ENCODE measurements around the gene SPTB.
A peak's percentile ranks its signal among the peaks of the same experiment; 100 is the strongest.

SPTB gene

DNA sequence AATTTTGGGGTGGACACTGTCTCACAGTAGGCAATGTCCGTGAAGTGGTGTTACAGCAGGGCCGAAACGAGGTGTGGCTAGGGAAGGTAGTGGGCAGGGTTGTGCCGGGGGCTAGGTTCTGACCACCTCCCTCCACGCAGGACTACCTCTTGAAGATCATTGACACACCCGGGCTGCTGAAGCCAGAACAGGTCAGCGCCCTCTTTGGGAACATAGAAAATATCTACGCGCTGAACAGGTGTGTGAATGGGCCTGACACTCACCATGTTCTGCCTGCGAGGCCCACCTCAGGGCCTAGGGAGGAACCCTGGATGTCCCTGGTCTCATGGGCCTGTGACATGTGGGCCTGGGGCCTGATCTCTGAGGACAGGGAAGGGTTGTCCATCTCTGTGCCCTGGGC, 150.9 kb downstream of the SPTB start:
- H3K4me1 ChIP-seq (ENCODE audit: control insufficient read depth in 1 of 2, insufficient read depth in 2 of 2, low read length in 2 of 2) = peaks cover 33% of the 10 kb centered on the region in 2 donors
- peaks cover 35 to 52% of the 10 kb centered on the region in 2 donors for H3K36me3 ChIP-seq (ENCODE audit: control insufficient read depth in 1 of 2, insufficient read depth in 2 of 2, low read length in 2 of 2)
- no peak overlapping the region for H3K27ac ChIP-seq (ENCODE audit: low read depth, low read length)
- H3K9me3 ChIP-seq (ENCODE audit: control insufficient read depth in 1 of 2, low read length in 2 of 2) = no peaks in the 10 kb centered on the region
- H3K27me3 ChIP-seq (ENCODE audit: control insufficient read depth in 1 of 2, insufficient read depth in 2 of 2, low read length in 2 of 2) = no peaks in the 10 kb centered on the region
- H3K9ac ChIP-seq (ENCODE audit: low read depth in 1 of 2, low read length in 2 of 2) = no peak overlapping the region
- H3K4me3 ChIP-seq (ENCODE audit: low read depth in 1 of 2, low read length in 2 of 2) = no peak overlapping the region

DNA sequence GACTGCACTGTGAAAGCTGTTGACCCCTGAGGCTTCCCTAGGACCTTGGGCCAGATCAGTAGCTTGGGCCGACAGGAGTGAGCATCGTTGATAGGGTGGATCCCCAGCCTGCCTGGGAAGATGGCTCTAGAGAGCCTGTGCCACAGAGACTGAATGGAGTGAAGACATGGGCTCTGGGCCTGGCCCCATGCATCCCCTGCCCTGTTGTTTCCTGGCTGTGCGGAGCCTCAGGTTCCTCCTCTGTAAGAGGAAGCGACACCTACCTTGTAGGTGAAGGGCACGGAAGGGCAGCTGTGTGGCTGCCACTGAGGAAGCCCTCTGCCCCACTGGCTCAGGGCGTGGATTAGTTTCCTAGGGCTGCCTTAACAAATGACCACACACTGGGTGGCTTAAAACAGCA, 151.6 kb downstream of the SPTB start:
- H3K4me1 ChIP-seq (ENCODE audit: control insufficient read depth in 1 of 2, insufficient read depth in 2 of 2, low read length in 2 of 2) = peaks cover 34 to 36% of the 10 kb centered on the region in 2 donors
- no peaks in the 10 kb centered on the region for H3K27me3 ChIP-seq (ENCODE audit: control insufficient read depth in 1 of 2, insufficient read depth in 2 of 2, low read length in 2 of 2)
- peaks cover 35 to 48% of the 10 kb centered on the region in 2 donors for H3K36me3 ChIP-seq (ENCODE audit: control insufficient read depth in 1 of 2, insufficient read depth in 2 of 2, low read length in 2 of 2)
- H3K9ac ChIP-seq (ENCODE audit: low read depth in 1 of 2, low read length in 2 of 2) = no peak overlapping the region
- H3K9me3 ChIP-seq (ENCODE audit: control insufficient read depth in 1 of 2, low read length in 2 of 2) = no peaks in the 10 kb centered on the region
- no peak overlapping the region for H3K27ac ChIP-seq (ENCODE audit: low read depth, low read length)
- no peak overlapping the region for H3K4me3 ChIP-seq (ENCODE audit: low read depth in 1 of 2, low read length in 2 of 2)

DNA sequence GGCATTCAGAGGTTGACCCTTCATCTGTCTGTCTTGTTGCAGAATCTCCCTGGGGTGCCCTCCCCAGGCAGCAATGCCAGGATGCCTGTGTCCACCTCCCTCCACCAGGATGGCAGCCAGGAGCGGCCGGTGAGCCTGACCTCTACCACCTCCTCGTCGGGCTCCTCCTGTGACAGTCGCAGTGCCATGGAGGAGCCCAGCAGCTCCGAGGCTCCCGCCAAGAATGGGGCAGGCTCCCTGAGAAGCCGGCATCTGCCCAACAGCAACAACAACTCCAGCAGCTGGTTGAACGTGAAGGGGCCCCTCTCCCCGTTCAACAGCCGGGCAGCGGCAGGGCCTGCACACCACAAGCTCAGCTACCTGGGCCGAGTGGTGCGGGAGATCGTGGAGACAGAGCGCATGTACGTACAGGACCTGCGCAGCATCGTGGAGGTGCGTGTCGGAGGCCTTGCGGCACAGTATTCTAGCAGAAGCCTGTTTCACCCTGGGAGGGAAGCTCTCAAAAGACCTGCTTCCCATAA, 152.1 kb downstream of the SPTB start:
- Histone ChIP-seq H3K9ac (ENCODE audit: low read depth in 1 of 2, low read length in 2 of 2) (no peak overlapping the region), H3K4me3 (ENCODE audit: low read depth in 1 of 2, low read length in 2 of 2) (no peak overlapping the region), H3K27me3 (ENCODE audit: control insufficient read depth in 1 of 2, insufficient read depth in 2 of 2, low read length in 2 of 2) (no peaks in the 10 kb centered on the region), H3K36me3 (ENCODE audit: control insufficient read depth in 1 of 2, insufficient read depth in 2 of 2, low read length in 2 of 2) (peaks cover 33 to 45% of the 10 kb centered on the region in 2 donors), H3K27ac (ENCODE audit: low read depth, low read length) (no peak overlapping the region), H3K4me1 (ENCODE audit: control insufficient read depth in 1 of 2, insufficient read depth in 2 of 2, low read length in 2 of 2) (peaks cover 37% of the 10 kb centered on the region in 2 donors), H3K9me3 (ENCODE audit: control insufficient read depth in 1 of 2, low read length in 2 of 2) (no peaks in the 10 kb centered on the region)

DNA sequence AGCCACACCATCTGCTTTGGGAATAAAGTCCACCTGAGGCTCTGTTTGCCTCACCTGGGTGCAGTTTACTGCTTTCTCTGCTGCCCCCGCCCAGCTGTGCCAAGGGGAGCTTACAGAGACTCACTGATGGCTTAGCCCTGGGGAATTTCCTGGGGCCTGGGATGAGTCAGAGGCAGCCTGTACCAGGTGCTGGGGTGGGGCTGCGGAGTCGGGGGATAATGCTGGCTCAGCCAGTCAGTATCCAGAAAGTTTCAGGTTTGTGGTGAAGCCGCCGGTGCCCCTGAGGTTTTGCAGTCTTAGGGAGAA, 153.2 kb downstream of the SPTB start:
- H3K9ac ChIP-seq (ENCODE audit: low read depth in 1 of 2, low read length in 2 of 2) = peak overlapping the region in 1 of 2 donors; percentile 35

DNA sequence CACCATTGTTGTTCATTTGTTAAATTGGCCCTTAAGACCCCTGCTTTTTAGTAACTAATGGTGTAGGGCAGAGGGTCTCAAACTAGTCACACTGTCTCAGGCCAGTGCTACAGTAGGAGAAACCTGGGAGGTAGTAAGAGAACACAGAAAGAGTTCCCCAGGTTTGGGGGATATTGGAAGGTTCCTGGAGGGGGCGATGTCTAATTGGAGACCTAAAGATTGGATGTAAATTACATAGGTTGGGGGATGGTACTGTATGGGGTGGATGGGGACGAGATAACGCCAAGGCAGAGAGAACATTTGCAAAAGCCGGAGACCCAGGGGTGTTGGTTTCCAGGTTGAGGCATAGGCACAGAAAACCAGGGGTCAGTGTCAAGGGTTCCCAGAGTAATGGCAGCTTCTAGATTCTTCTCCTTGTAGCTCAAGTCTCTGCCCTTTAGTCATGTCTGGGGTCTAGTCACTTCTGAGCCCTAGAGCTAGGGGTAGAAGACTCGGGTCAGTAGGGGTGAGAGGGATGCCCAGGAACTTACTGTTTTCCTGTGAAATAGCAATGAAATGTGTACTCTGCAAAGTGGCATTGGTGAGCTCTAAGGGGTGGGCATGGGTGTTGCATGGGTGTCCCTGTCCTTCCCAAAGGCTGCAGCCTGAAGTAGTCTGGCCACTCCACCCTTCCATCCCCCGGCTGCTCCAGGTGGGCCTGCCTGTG, 153.7 kb downstream of the SPTB start:
- peak overlapping the region in 1 of 2 donors; percentile 51 for H3K4me3 ChIP-seq (ENCODE audit: low read depth in 1 of 2, low read length in 2 of 2)
- H3K27ac ChIP-seq (ENCODE audit: low read depth, low read length) = no peak overlapping the region
- peaks cover 19 to 30% of the 10 kb centered on the region in 2 donors for H3K36me3 ChIP-seq (ENCODE audit: control insufficient read depth in 1 of 2, insufficient read depth in 2 of 2, low read length in 2 of 2)
- no peak overlapping the region for H3K9ac ChIP-seq (ENCODE audit: low read depth in 1 of 2, low read length in 2 of 2)
- H3K4me1 ChIP-seq (ENCODE audit: control insufficient read depth in 1 of 2, insufficient read depth in 2 of 2, low read length in 2 of 2) = peaks cover 50 to 52% of the 10 kb centered on the region in 2 donors
- H3K9me3 ChIP-seq (ENCODE audit: control insufficient read depth in 1 of 2, low read length in 2 of 2) = no peaks in the 10 kb centered on the region
- no peaks in the 10 kb centered on the region for H3K27me3 ChIP-seq (ENCODE audit: control insufficient read depth in 1 of 2, insufficient read depth in 2 of 2, low read length in 2 of 2)

More for the DNA sequence above, 153.2 kb downstream of the SPTB start:
- Histone ChIP-seq H3K36me3 (ENCODE audit: control insufficient read depth in 1 of 2, insufficient read depth in 2 of 2, low read length in 2 of 2) (peaks cover 22 to 35% of the 10 kb centered on the region in 2 donors), H3K27ac (ENCODE audit: low read depth, low read length) (no peak overlapping the region), H3K4me3 (ENCODE audit: low read depth in 1 of 2, low read length in 2 of 2) (peak overlapping the region in 1 of 2 donors; percentile 51), H3K4me1 (ENCODE audit: control insufficient read depth in 1 of 2, insufficient read depth in 2 of 2, low read length in 2 of 2) (peaks cover 44 to 47% of the 10 kb centered on the region in 2 donors), H3K9me3 (ENCODE audit: control insufficient read depth in 1 of 2, low read length in 2 of 2) (no peaks in the 10 kb centered on the region), H3K27me3 (ENCODE audit: control insufficient read depth in 1 of 2, insufficient read depth in 2 of 2, low read length in 2 of 2) (no peaks in the 10 kb centered on the region)

DNA sequence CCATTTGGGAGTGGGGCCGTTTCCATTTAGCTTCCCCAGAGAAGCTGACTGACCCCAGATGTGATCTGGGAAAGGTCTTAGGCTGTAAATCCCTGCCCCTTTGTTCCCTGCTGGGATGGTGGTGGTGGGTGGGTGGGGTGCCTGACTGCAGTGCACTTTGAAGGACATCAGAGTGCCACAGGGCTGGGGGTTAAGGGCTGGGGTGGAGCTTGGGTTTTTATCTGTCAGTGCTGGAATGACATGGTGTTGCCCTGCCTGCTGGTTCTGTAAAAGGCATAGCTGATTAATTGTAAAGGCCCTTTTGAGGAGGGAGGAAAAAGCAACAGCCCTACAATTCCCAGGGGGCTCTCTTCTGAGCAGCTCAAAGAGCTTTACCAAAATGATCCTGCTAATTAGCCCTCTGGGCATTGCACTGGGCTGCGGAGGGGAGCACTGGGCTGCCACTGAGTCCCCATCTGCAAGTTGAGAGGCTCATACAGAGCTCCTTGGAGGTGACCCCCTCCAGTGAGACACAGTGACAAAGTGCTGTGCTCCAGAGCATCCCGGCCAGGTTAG, 154.4 kb downstream of the SPTB start:
- Histone ChIP-seq H3K27ac (ENCODE audit: low read depth, low read length) (no peak overlapping the region), H3K27me3 (ENCODE audit: control insufficient read depth in 1 of 2, insufficient read depth in 2 of 2, low read length in 2 of 2) (no peaks in the 10 kb centered on the region), H3K4me1 (ENCODE audit: control insufficient read depth in 1 of 2, insufficient read depth in 2 of 2, low read length in 2 of 2) (peaks cover 56 to 59% of the 10 kb centered on the region in 2 donors), H3K4me3 (ENCODE audit: low read depth in 1 of 2, low read length in 2 of 2) (peak overlapping the region in 1 of 2 donors; percentile 51), H3K9ac (ENCODE audit: low read depth in 1 of 2, low read length in 2 of 2) (no peak overlapping the region), H3K36me3 (ENCODE audit: control insufficient read depth in 1 of 2, insufficient read depth in 2 of 2, low read length in 2 of 2) (peaks cover 15 to 23% of the 10 kb centered on the region in 2 donors), H3K9me3 (ENCODE audit: control insufficient read depth in 1 of 2, low read length in 2 of 2) (no peaks in the 10 kb centered on the region)

DNA sequence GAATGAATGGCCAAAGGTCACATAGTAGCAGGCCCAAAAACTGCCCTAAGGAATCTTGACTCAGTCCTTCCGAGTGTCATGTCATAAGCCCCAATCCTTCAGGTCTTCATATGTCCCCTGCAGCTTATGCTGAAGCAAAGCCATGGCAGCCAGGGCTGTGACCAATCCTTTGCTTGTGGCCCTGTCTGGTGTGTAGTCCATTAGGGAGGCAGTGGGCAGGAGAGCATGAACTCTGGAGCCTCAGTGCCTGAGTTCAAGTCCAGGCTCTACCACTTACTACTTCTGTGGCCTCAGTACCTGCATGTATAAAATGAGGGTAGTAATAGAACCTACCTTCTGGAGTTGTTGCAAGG, 155.2 kb downstream of the SPTB start:
- H3K36me3 ChIP-seq (ENCODE audit: control insufficient read depth in 1 of 2, insufficient read depth in 2 of 2, low read length in 2 of 2) = peaks cover 14 to 20% of the 10 kb centered on the region in 2 donors
- H3K9ac ChIP-seq (ENCODE audit: low read depth in 1 of 2, low read length in 2 of 2) = no peak overlapping the region
- H3K4me3 ChIP-seq (ENCODE audit: low read depth in 1 of 2, low read length in 2 of 2) = no peak overlapping the region
- H3K9me3 ChIP-seq (ENCODE audit: control insufficient read depth in 1 of 2, low read length in 2 of 2) = no peaks in the 10 kb centered on the region
- H3K27me3 ChIP-seq (ENCODE audit: control insufficient read depth in 1 of 2, insufficient read depth in 2 of 2, low read length in 2 of 2) = no peaks in the 10 kb centered on the region
- H3K4me1 ChIP-seq (ENCODE audit: control insufficient read depth in 1 of 2, insufficient read depth in 2 of 2, low read length in 2 of 2) = peaks cover 64 to 67% of the 10 kb centered on the region in 2 donors
- H3K27ac ChIP-seq (ENCODE audit: low read depth, low read length) = no peak overlapping the region

DNA sequence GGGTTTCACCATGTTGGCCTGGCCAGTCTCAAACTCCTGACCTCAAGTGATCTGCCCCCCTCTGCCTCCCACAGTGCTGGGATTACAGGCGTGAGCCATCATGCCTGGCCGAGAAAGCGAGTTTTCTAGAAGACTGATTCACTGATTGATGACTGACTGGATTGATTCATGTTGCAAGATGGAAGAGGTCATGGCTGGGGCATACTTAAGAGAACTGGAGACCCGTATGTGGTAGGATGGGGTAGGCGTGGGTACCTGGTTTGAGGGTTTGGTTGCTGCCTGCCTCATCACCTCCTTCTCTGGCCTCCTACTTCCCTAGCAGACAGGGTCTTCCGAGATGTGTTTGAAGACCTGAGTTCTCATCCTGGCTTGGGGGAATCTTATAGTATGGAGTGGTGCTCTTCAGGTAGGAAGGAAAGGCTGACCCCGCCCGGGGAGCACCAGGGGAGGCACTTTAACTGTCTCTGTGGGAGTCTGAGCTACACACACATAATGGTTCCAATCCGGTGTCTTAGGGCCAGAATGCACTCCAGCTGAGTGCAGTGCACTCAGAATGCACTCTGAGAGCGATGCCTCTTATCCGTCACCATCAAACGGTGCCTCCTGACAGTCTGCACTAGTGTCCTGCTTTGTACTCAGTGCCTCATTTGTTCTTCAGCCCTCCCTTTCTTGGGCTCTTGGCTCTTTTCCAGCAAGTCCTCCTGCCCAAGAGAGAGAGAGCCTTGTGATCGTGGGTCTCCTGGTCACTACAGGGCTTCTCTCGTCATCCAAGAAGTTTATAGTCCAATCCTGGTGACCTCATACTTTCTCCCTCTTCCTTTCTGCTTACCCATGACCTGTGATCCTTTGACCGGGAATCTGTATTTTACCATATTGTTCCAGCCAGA, 155.8 kb downstream of the SPTB start:
- Histone ChIP-seq H3K27ac (ENCODE audit: low read depth, low read length) (no peak overlapping the region), H3K9ac (ENCODE audit: low read depth in 1 of 2, low read length in 2 of 2) (no peak overlapping the region), H3K4me3 (ENCODE audit: low read depth in 1 of 2, low read length in 2 of 2) (no peak overlapping the region), H3K27me3 (ENCODE audit: control insufficient read depth in 1 of 2, insufficient read depth in 2 of 2, low read length in 2 of 2) (no peaks in the 10 kb centered on the region), H3K4me1 (ENCODE audit: control insufficient read depth in 1 of 2, insufficient read depth in 2 of 2, low read length in 2 of 2) (peaks cover 69 to 72% of the 10 kb centered on the region in 2 donors), H3K36me3 (ENCODE audit: control insufficient read depth in 1 of 2, insufficient read depth in 2 of 2, low read length in 2 of 2) (peaks cover 8 to 14% of the 10 kb centered on the region in 2 donors), H3K9me3 (ENCODE audit: control insufficient read depth in 1 of 2, low read length in 2 of 2) (no peaks in the 10 kb centered on the region)

DNA sequence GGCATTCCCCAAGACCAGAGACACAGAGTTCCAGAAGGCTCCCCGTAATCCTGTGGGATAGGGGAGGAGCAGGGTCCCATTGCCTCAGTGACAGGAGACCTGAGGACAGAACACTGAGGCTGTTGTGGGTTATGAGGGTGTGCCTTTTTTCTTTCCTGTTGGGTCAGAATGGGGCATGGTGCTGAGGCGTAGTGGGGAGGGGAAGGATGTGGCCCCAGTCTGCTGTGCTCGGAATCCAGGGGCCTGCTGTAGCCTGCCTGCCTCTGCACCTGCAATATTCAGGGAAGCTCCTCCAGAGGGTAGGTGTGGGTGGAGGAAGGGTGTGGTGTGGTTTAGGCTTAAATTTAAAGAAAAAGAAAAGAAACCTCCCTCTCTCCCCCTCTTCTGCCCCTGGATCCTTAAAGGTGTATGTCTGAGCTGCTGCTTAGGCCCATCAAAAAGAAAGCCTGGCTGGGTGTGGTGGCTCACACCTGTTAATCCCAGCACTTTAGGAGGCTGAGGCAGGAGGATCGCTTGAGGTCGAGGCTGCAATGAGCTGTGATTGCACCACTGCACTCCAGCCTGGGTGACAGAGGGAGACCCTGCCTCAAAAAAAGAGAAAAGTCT, 156.8 kb downstream of the SPTB start:
- Histone ChIP-seq H3K27me3 (ENCODE audit: control insufficient read depth in 1 of 2, insufficient read depth in 2 of 2, low read length in 2 of 2) (no peaks in the 10 kb centered on the region), H3K9me3 (ENCODE audit: control insufficient read depth in 1 of 2, low read length in 2 of 2) (no peaks in the 10 kb centered on the region), H3K27ac (ENCODE audit: low read depth, low read length) (no peak overlapping the region), H3K9ac (ENCODE audit: low read depth in 1 of 2, low read length in 2 of 2) (no peak overlapping the region), H3K4me3 (ENCODE audit: low read depth in 1 of 2, low read length in 2 of 2) (no peak overlapping the region), H3K4me1 (ENCODE audit: control insufficient read depth in 1 of 2, insufficient read depth in 2 of 2, low read length in 2 of 2) (peaks cover 74 to 79% of the 10 kb centered on the region in 2 donors), H3K36me3 (ENCODE audit: control insufficient read depth in 1 of 2, insufficient read depth in 2 of 2, low read length in 2 of 2) (peaks cover 3 to 4% of the 10 kb centered on the region in 2 donors)
